ENCODE results near the gene TMEM253. TPM values are rescaled to one million over a fixed set of nuclear protein-coding genes. Genes with fewer than 3 reads are reported as not detected.
A peak's percentile ranks its signal among the peaks of the same experiment; 100 is the strongest.

Gene TMEM253
- total and polyA plus RNA-seq, 4 donors, result 0.14 to 0.25 (median 0.19) TPM; not detected in 1

GRCh38 chr14:21071225-21072030 lies 29.4 kb upstream of the TMEM253 start:
- TF ChIP-seq REST (IDR thresholded peaks at IDR 0.05) (no peak), TAF1 (conservative IDR thresholded peaks at IDR 0.05) (no peak), MAX (IDR thresholded peaks at IDR 0.05) (no peak), HNF4G (IDR thresholded peaks at IDR 0.05) (no peak), FOXA1 (IDR thresholded peaks at IDR 0.05) (no peak), ZBTB33 (IDR thresholded peaks at IDR 0.05) (no peak), RAD21 (IDR thresholded peaks at IDR 0.05) (no peak), HNF4A (conservative IDR thresholded peaks at IDR 0.05) (no peak), FOXA2 (IDR thresholded peaks at IDR 0.05) (no peak), EGR1 (IDR thresholded peaks at IDR 0.05; ENCODE audit: low read depth in 2 of 2) (no peak), NR2F2 (IDR thresholded peaks at IDR 0.05) (no peak), ATF3 (IDR thresholded peaks at IDR 0.05) (no peak), RXRA (IDR thresholded peaks at IDR 0.05) (no peak), CTCF (IDR thresholded peaks at IDR 0.05; ENCODE audit: low read depth, low read length, missing input control) (no peak), YY1 (IDR thresholded peaks at IDR 0.05) (no peak), GABPA (IDR thresholded peaks at IDR 0.05 in 1 of 2, conservative IDR thresholded peaks at IDR 0.05 in 1 of 2) (no peak)
- 7% methylated on average over 37 of the region's 37 CpGs for WGBS
- peak; percentile 63 for DNase-seq (ENCODE audit: low spot score)

More at GRCh38 chr14:21071225-21072030, 29.4 kb upstream of the TMEM253 start:
- Histone ChIP-seq H3K9me3 (ENCODE audit: control insufficient read depth in 4 of 4, low read length in 3 of 4) (no peaks in the 10 kb centered on the region), H3K4me3 (ENCODE audit: low read depth in 1 of 3, low read length in 3 of 3) (peak overlapping the region; percentile 65 to 83 (median 77)), H3K36me3 (ENCODE audit: control insufficient read depth in 4 of 4, insufficient read depth in 3 of 4, low read depth in 1 of 4, low read length in 3 of 4) (peaks cover 5 to 17% (median 9%) of the 10 kb centered on the region in 4 donors), H3K27ac (ENCODE audit: low read depth in 1 of 2, low read length in 2 of 2) (peak overlapping the region; percentile 62 to 85), H3K27me3 (ENCODE audit: control insufficient read depth in 4 of 4, insufficient read depth in 4 of 4, low read length in 3 of 4) (no peaks in the 10 kb centered on the region), H3K9ac (ENCODE audit: low read depth in 1 of 2, low read length in 2 of 2) (peak overlapping the region in 1 of 2 donors; percentile 56), H3K4me1 (ENCODE audit: control insufficient read depth in 4 of 4, insufficient read depth in 4 of 4, low read length in 3 of 4) (peaks cover 9 to 56% (median 41%) of the 10 kb centered on the region in 4 donors)

Data from liver (tissue), 9 donors.